HCEC 1CT (cell line): ENCODE data around the gene ARNT2.

Experiments used
- DNase-seq: peaks from one replicate; pipeline ENCODE4 v3.0.0-alpha.2; 2017

ARNT2 gene

DNA sequence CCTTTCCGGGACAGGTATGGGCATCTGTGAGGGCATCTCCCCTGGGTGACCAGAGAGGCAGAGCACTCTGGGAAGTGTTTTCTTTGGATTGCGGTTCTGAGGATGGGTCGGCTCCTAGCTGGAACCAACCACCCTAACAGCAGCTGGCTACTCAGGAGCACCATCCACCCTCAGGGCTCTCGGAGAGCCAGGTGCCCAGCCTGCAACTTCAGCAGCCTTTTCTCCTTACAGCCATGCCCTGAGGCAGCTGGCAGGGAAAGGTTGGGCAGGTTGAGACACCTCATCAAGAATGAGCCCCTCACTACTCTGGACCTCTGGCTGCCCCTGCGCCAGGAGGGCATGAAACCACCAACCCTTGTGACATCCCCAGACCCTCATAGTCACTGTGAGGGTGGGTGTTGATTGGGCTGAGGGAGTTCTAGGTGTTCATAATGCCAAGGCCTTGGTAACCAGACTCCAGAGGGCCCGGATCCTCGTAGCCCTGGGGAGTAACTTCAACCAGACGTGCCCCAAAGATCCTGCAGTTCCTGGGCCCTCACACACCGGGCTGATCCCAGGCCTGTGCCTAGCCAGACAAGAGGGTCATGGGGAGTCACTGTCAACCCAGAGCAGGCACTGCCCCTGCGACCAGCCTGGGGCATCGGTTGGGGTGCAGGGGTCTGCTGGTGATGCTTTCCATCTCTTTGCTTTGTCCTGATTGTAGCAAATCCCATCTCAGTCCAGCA is 176.5 kb downstream of the ARNT2 start:
- no peak for DNase-seq

DNA sequence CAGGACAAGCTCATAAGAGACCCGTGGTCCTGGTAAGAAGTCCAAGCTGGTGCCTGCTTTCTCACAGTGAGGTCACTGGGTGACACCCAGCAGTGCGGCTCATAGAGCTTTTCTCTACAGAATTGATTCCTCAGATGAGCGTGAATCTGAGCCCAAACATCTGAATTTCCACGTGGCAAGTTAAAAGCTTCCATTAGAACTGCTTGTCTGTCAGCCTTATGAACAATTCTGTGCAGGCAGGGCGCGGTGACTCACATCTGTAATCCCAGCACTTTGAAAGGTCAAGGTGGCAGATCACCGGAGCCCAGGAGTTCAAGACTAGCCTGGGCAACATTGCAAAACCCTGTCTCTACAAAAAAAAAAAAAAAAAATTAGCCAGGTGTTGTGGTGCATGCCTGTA is 177.8 kb downstream of the ARNT2 start:
- DNase-seq = peak; percentile 25

DNA sequence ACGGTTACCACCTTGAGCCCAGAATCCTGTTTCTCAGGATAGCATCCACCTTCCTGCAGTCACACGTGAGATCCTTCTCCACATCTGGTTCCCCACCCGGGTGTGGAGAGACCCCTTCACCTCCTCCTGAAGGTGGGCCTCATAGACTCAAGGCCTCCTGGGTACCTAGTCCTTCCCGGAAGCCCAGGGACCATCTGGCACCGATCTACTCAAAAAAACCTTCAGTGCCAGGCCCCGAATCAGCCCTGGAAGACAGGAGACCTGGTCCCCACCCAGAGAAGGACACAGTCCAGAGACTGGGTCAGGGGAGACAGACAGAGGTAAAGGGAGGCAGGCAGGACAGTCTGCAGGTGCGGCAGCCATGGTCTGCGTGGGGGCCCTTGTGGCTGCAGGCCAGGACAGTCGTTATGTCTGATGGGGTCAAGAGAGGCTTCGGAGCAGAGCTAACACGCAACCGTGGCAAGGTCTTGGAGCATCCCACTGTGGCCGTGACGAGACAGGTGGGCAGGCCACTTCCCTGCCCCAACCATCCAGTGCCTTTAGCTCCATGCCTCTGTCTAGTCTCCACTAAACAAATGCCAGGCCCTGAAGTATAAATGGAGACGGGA is 178.7 kb downstream of the ARNT2 start:
- DNase-seq = no peak

DNA sequence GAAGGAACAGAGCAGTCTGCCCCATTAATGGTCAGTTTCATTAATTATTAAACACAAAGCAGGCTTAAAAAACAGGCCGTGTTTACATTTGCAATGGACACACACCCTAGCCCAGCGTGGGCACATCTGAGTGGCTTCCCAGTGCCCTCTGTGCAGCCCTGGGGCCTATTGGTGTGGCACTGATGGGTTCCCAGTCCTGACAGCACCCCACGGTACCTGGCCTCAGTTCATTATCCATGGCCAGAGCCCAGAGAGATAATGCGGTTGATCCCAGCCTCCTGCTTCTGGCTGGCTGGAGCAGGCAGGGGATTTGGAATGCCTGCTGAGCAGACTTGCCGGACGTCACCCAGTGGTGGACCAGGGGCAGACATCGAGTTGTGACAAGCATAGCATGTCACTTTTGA is 180.4 kb downstream of the ARNT2 start:
- DNase-seq = no peak

DNA sequence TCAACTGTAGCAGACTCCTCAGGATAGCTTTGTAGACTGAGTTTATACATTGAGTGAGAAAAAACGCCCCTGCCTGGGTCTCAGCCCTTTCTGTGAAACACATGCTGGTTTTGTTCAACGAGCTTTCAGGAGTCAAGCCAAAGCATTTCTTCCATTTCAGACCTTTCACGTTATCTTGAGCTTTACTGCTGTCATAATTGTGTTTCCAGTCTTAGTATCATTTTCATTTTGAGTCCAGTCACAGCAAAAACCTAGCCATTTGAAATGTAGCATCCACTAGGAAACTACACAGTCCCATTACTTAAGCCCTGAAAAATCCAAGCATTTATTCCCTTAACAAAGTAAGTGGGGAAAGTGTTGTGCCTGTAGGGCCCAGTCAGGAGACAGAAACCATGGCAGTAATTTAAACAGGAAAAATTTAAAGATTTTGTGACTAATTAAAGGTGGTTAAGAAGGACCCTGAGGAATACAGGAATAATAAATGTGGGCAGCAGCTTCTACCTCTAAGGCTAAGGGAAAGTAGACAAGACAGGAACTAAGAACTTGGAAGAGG is 180.9 kb downstream of the ARNT2 start:
- no peak for DNase-seq

DNA sequence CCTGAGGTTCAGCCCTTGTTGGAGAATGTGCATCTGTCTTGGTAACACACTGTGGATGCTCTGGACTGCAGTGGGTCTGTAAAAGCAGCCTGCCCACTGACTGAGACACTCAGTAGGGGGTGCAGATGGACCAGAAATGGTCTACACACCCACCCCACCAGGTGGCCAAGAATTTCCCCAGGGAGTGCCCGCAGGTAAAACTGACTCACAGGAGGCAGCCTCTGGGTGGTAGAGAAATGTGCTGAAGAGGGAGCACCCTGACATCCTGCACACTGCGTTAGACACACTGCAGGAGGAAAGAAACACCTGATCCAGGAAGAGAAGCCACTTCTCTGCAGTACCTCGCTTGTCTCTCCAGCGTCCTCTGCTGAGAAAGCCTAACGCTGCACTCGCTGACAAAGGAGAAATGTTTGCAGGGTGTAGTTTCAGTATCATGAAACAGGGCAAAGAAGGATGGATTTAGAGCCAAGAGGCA is 181.4 kb downstream of the ARNT2 start:
- DNase-seq = no peak

DNA sequence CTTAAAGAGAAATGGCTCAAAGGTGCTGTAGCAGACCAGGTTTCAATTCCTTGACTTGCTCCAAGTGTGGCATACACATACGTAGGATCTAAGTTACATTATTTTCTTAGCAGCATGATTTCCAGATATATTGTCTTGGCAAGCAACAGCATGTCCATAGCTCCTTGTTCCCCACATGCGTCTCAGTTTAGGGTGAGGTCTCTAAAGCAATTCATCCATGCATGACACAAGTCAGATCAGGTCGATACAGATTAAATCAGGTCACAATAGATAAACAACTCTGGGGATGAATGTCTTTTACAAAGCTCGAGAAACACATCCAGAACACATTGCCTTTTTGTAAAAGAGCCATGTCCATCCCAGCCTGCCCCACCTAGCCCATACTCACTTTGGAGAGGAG is 182.0 kb downstream of the ARNT2 start:
- DNase-seq = no peak

DNA sequence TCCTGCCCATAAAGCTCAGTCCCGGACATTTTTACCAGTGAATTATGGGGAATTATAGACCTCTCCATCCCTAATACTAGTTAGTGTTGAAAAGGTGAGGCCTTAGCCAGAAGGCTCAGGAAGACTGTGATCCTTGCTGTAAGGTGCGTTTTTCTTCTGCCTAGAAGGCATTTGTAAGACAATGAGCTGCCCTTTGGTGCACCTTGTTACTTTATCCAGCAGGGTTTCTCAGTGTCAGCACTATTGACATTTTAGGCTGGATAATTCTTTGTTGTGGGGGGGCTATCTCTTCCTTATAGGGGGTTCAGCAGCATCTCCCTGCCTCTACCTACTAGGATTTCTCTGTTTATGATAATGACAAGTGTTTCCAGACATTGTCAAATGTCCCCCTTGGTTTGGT is 182.8 kb downstream of the ARNT2 start:
- no peak for DNase-seq

DNA sequence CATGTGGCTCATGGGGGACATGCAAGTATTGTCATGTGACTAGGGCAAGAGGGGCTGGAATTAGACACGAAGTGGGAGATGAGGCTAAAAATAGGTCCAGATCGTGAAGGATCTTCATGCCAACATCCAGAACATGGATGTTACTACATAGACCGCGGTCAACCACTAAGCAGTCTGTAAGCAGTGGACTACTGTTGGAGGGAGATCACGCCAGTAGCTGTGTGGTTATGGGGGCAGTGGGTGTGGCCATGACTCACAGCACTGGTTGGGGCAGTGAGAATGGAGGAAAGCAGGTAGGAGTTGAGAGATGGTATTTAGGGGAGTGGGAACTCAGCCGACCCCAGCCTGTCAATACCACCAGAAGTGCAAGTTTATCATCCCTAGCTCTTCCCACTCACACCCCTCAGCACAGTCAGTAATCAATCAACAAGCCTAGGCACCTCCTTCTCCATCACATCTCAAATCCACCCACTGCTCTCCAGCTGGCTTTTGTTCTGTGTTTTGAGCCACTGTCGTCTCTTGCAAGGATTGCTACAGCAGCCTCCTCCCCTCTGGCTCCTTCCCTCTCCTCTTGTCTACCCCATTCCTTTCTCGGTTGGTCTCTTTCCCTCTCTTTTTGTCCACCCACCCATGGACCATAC is 183.8 kb downstream of the ARNT2 start:
- DNase-seq = peak; percentile 69

DNA sequence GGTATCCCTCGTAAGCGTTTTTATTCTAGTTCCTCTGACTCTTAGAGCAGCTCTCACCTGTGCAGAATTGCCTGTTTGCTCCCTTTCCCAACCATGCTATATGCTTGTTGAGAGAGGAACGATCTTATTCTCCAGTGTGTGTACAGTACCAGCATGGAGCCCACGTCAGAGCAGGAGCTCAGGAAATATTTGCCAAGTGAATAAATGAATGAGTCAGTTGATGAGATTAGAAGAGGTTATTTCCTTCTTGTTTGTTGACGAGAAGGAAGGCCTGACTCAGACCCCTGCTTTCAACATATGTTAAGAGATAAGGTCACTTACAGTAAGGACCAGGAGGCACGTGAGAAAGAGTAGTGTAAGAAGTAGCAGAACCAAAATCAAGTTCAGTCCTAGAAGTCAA is 184.6 kb downstream of the ARNT2 start:
- DNase-seq = peak; percentile 98

DNA sequence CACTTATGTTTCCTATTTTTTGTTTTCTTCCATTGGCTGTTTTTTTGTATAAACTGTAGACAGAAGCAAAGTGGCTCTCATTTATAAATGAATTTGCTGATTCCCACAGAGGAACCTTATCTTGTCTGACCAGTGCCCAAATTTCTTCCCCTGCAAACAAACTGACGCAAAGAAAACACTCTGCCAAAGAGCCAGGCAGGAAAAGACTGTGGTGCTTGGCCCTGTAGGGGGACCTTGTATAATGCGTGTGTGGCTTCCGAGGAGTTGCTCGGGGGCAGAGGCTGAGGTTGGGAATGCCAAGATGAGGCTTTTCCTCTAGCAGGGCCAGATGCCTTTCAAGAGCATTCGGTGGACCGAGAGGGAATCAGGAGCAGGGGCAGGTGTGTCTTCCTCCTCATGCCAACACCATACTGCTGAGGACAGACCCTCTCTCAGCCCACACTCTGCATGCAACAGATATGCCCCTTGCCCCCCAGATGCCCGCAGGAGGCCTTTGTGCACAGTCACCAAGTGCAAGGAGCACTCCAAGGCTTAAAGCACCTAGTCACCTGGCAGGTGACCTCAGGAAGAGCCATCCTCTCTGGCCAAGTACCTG is 186.7 kb downstream of the ARNT2 start:
- DNase-seq = no peak

DNA sequence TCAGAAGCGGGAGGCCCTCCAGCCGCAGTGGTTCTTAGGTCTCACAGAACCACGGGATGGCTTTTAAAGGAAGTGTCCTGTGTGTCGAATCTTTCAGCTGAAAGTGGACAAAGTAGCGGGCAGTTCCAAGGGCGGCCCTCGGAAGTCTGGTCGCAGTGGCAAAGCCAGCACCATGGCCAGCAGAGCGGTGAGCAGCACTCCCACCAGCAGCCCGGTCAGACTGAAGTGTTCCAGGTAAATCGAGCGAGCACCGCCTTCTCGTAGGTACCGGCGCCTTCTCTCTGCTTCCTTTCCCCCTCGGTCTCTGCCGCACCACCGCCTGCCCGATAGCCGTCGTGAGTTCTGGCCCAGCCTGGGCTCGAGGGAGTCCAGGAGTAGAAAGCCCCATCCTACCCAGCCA is 187.3 kb downstream of the ARNT2 start:
- DNase-seq = no peak

DNA sequence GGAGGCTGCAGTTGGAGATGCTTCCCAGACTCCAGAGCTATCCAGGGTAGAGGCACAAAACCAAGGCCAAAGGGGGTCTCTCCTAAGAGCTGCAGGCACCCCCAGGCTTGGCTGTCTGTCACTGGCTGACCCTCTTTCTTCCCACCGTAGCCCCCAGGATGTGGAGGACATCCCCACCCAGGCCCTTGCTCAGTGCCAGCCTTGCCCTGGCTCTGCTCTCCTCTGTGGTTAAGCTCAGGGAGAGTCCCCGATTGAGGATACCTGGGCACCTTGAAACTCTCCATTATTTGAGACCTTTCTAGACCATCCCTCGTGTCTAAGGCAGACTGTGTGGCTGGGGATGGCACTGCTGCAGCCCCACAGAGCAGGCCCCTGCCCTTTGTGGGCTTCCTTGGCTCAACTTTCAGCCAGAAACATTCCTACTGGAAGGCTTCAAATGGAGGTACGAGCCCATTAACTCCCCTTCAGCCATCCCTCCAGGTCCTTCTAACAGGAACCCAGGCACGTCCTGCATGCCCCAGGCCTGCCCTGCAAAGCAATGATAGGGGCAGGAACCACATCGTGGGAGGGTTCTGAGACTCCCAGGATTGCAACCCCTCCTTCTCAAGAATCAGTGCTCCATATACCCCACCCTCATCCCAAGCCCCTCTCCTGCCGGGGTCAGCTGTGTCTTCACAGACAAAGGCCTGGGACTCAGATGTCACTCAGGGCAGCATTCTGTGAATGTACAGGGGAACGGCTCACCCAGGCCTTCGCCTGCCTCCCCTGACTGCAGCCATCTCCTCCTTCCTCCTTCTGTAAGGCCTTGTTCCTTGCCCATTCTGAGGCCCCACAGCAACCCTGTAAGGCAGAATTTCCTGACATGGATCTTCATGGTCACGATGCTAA is 188.0 kb downstream of the ARNT2 start:
- no peak for DNase-seq

DNA sequence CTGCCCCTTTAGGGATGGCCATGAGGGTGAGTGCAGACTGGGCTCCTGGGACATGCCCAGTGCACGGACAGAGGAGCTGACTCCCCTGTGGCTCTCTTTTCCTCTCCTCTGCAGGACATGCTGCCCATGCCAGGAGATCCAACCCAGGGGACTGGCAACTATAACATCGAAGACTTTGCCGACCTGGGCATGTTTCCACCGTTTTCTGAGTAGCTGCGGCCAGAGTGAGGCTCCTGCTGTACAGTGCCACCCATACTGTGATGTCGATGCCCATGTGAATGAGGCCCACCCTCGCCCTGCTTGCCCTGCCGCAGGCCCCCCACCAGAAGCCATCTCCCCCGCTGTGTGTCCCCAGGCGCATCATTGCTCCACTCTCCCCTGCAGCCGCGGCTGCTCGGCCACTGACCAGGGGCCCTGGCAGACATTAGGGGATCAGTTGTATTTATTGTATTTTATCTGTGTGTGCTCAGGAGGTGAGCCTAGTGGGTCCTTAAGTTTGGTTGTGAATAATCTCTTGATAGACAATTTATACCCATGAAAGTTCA is 189.4 kb downstream of the ARNT2 start:
- DNase-seq = no peak

DNA sequence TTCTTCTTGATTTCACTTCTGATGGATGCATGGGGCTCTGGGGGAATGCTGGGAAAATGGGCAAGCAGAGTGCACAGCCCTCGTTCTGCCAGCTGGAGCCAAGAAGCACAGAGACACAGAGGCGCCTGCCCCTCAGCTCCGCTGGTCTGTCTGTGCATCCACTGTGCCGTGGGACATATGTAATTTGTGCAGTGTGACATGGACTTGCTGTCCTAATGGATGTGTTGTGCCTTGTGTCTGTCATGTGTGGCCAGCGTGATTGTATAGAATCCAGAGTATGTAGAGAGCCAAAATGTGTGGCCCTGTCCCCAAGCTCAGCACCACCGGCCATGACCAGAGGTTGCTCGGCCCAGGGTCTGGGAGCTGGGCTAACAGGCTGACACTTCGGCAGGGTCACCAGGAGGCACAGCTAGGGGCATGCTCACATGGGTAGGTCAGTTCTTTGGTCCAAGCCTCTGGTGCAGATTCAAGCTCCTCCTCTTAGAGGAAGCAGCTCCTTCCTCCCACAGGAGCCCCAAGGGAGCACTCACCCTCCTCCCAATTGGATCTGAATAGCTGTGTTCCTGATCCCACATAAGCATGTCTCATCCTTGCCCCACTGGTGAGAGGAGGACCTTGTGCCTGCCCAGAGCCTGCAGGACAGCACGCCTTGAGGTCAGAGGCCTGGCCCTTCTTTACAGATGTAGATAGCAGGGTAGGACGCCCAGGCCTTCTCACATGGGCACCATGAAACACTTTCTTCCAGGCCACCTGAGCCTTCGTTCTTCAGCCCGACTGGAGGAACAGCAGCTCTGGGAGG is 190.1 kb downstream of the ARNT2 start:
- DNase-seq = no peak

DNA sequence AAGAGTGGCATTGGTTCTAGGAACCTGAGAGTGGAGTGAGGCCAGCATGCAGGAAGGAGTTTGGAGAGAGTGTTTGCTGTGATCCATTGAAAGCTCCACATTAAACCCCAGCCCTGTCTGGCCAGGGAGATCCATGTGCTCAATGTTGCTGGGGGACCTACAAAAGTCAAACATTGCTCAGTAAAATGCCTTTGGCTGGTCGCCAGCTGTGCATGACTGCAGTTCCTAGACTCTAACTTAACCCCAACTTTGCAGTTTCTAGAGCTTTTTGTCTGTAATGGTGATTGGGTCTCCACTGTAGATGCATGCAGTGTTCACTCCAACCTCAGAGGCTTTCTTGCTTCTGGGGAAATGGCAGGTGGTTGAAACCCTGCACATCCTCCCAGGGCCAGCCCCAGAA is 191.2 kb downstream of the ARNT2 start:
- no peak for DNase-seq

DNA sequence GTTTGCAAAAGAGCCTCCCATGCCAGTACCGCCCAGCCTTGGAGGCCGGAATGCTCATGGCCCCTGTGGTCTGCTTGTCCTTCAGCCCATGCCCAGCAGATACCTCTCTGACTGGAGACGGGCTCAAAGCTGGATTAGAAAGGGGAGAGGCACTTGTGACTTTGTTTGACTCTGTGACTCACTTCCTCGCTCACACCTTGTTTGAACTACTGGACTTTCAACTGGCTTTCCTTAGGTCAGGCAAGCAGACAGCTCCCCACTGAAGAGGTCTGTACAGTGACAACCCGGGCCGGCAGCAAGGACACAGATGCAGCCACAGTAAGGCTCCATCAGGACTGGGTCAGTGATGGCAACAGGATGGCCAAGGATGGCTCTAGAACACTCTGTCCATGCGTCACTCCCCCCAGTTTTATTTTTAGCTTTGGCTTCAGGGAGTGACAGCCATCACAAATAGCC is 192.4 kb downstream of the ARNT2 start:
- DNase-seq = no peak

DNA sequence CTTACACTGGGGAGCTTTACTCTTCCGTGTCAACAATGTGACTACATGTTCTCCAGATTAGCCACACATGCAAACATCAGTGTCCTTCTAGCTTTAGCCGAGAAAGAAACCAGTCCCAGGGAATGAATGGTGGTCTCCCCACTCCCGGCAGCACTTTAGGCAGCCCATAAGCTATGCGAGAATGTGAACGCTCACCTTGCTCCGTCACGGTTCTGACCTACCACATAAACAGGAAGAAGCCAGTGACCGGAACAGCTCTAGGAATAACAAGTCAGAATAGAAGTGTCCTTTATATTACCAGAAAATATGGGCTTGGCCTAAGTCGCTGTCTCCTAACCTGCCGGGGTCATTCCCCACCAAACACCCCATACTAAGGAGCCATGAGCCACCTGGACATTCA is 192.9 kb downstream of the ARNT2 start:
- no peak for DNase-seq

DNA sequence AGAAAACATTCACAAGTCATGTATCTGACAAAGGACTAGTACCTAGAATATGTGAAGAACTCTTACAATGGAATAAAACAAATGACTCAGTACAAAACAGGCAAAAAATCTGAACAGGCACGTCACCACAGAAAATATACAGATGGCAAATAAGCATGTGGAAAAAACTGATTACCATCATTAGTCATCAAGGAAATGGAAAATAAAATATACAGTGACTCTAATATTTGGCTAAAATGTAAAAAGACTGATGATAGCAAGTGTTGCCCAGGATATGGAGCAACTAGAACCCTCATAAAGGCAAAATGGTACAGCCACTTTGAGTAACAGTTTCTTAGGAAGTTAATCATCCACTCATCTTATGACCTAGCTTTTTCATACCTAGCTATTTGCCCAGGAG is 195.2 kb downstream of the ARNT2 start:
- peak; percentile 93 for DNase-seq

DNA sequence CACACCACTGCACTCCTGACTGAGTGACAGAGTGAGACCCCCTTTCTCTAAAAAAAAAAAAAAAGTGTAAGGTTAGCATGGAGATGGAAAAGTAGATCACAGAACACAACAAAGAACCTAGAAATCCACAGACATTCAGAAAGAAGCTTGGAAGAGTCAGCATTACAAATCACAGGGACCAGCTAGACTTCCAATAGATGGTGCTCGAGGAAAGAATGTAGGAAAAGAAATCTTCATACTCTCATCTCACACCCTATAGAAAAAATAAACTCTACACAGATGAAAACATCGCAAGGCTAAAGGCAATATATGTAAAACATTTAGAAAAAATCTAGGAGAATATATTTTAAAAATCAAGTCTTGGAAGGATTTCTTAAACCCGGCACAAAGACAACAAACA is 196.4 kb downstream of the ARNT2 start:
- DNase-seq = no peak

DNA sequence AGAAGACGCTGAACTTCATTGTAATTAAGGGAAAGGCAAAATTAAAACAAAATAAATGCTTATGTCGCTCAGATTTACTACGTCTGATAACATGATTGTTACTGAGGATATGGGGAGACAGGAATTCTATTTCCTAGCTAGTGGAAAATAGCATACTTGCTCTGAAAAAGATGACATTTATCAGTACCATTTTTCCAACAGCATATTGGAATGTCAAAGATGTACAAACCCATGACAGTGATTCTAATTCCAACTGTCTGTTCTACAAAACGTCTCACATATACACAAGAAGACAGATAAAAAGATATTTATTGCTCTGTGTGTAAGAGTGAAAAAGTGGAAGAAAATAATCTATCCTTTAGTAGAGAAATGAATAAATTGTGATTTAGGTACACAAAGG is 197.1 kb downstream of the ARNT2 start:
- DNase-seq = no peak
